Astrocyte of the cerebellum (primary cell): ENCODE results near the gene CAGE1.

Experiments
- DNase-seq: peaks from one replicate; pipeline ENCODE4 v3.0.0-alpha.2; 2011; ENCODE audit warnings: low read depth
- H3K4me3 ChIP-seq: 2 replicates; pipeline ENCODE4 v1.5.1; 2011; ENCODE audit warnings: mild to moderate bottlenecking, low read depth, low read length, moderate library complexity
- in situ Hi-C: cut with HindIII; loops from 2 replicates; pipeline ENCODE4 v1.10.0; 2017; ENCODE audit warnings: low sequenced_read_pairs
- TF ChIP-seq, protein P1 (sequence below): IDR thresholded peaks from 2 replicates; pipeline ENCODE4 v1.5.1; 2012; ENCODE audit warnings: low read length, low read depth, moderate library complexity, mild to moderate bottlenecking; ENCODE audit errors: missing control alignments

Gene CAGE1

DNA sequence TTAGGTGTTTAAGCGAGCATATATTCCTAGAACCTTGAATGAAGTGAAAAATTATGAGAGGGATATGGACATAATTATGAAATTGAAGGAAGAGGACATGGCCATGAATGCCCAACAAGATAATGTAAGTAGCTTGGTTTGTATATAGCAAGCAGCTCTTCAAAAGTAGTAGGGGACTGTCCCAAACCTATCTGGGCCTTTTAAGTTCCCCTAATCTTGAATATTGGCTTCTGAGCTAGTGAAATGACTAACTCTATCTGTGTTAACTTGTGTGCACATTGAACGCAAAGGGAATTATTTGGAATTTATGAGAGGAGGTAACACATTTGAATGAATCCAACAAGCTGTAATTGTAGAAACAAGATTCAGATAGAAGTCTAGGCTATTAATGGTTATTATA, 21.8 kb upstream of the CAGE1 start:
- in situ Hi-C loops, result no loop called here
- TF ChIP-seq, protein P1, sequence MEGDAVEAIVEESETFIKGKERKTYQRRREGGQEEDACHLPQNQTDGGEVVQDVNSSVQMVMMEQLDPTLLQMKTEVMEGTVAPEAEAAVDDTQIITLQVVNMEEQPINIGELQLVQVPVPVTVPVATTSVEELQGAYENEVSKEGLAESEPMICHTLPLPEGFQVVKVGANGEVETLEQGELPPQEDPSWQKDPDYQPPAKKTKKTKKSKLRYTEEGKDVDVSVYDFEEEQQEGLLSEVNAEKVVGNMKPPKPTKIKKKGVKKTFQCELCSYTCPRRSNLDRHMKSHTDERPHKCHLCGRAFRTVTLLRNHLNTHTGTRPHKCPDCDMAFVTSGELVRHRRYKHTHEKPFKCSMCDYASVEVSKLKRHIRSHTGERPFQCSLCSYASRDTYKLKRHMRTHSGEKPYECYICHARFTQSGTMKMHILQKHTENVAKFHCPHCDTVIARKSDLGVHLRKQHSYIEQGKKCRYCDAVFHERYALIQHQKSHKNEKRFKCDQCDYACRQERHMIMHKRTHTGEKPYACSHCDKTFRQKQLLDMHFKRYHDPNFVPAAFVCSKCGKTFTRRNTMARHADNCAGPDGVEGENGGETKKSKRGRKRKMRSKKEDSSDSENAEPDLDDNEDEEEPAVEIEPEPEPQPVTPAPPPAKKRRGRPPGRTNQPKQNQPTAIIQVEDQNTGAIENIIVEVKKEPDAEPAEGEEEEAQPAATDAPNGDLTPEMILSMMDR, result no peak
- DNase-seq, result no peak
- H3K4me3 ChIP-seq, result no peak overlapping the region

DNA sequence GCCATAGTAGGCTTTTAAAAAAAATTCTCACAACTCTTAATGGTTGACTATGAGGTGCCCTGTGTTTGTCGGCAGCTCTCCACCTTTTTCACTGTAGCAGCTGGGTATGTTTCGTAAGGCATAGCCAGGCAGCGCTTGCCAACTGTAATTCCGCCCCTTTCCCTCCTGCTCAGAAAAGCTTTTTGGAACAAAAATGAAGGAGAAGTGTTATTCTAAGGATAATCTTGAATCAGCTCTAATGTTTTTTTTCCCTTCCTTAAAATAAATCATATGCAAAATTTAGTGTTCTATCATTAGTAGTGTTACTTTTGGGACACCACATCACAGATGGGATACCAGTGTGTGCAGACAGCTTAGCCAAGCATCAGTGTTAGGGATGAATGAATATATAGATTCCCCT, 21.3 kb upstream of the CAGE1 start:
- no peak overlapping the region for H3K4me3 ChIP-seq
- in situ Hi-C loops, result no loop called here
- TF ChIP-seq, protein P1, result no peak
- DNase-seq, result no peak

DNA sequence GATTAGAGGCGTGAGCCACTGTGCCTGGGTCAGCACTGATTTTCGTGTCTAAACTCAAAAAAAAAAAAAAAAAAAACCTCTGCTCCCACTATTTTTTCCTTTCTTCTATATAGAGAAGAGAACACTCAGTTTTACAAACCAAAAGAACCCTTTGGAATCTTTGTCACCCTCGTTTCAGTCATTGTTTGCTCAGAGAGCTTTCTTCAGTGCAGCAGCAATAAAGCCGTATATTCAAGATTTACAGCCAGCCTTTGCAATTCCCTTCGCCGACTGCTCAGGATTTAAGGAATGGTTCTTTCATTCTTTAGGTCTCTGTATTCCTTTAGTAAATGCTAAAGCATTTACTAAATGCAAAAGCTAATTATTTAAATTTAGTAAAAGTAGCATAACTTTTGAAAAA, 20.2 kb upstream of the CAGE1 start:
- in situ Hi-C loops, result no loop called here
- TF ChIP-seq, protein P1, result no peak
- no peak overlapping the region for H3K4me3 ChIP-seq
- no peak for DNase-seq

DNA sequence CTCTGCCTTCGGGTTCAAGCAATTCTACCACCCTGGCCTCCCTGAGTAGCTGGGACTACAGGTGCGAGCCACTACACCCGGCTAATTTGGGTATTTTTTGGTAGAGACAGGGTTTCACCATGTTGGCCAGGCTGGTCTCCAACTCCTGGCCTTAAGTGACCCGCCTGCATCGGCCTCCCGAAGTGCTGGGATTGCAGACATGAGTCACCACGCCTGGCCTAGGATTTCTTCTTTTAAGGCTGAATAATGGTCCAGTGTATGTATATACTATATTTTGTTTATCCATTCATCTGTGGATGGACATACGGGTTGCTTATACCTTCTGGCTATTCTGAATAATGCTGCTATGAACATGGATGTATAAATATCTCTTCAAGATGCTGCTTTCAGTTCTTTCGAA, 17.2 kb upstream of the CAGE1 start:
- no peak overlapping the region for H3K4me3 ChIP-seq
- in situ Hi-C loops, result no loop called here
- no peak for DNase-seq
- TF ChIP-seq, protein P1, result no peak

DNA sequence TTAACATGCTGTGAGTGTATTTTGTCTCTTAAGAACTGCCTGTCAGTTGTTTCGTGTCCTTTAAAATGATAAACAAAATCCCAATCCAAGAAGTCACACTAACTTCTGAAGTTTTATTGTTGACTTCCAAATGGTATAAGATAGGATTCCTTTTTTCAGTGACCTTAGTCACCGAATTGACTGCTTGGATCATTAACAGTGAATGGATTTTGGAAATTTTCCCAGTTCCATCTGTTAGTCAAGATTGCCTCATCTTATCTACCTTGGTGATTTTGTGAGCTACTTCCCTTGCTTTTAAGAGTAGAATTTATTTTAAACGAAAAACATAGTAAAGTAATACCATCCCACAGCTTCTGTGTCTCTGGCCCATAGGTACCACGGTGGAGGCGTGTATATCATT, 15.0 kb upstream of the CAGE1 start:
- no peak for DNase-seq
- in situ Hi-C loops, result no loop called here
- no peak overlapping the region for H3K4me3 ChIP-seq
- TF ChIP-seq, protein P1, result no peak

DNA sequence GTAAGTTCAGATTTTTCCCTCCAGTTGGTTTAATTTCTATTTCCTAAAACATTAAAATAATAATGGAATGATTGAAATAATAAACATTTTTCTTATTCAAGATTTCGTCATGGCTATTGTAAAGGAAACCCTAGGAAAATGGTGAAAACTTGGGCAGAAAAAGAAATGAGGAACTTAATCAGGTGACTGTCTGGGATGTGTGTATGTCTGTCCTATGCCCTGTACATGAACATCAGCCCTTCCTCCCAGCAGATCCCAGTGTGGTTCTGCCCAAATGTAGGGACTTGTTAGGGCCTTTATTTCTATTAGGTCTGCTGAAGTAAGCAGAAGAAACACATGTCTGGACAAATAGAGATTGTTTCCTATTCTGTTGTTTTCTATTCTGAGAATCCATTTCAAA, 13.2 kb upstream of the CAGE1 start:
- in situ Hi-C loops, result no loop called here
- TF ChIP-seq, protein P1, result no peak
- no peak for DNase-seq

DNA sequence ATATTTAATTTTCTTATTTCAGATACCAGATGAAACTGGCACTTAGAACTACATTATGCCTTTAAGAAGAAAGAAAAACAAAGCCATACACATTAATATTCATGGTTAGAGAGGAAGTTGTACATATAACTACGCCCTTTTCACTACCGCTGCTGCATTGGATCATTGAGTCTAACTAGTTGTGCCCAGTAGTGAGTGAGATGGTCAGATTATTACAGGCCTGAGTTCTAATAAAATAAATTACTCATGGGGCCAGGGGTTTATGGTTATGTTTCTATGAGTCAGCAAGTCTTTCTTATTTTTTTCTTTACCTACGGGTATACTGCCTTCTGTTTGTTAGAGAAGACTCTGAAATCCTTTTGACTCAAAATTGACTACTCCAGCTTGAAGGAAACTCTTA, 11.5 kb upstream of the CAGE1 start:
- no peak overlapping the region for H3K4me3 ChIP-seq
- in situ Hi-C loops, result no loop called here
- no peak for DNase-seq
- TF ChIP-seq, protein P1, result no peak

More for the DNA sequence above, 13.2 kb upstream of the CAGE1 start:
- H3K4me3 ChIP-seq, result no peak overlapping the region
